Memory B cell (primary cell): ENCODE measurements around the gene HOXA7.

Source experiments
- ATAC-seq: fragments of 150-1000 bp; cut with Tn5 transposase; 2 replicates; pipeline ENCODE4 v1.10.0; 2021; ENCODE audit warnings: low read depth, mild to moderate bottlenecking, moderate library complexity
- DNase-seq, 2 donors: peaks; one replicate each; pipeline ENCODE4 v3.0.0; 2022; ENCODE audit warnings: low spot score in 2 of 2
- H3K27ac Mint-ChIP-seq: one replicate; pipeline ENCODE4 v1.8.0; 2022; ENCODE audit warnings: mild to moderate bottlenecking, moderate library complexity, mixed read lengths
- H3K27me3 Mint-ChIP-seq: one replicate; pipeline ENCODE4 v1.8.0; 2022; ENCODE audit warnings: mixed read lengths
- H3K36me3 Mint-ChIP-seq: one replicate; pipeline ENCODE4 v1.8.0; 2022; ENCODE audit warnings: mild to moderate bottlenecking, mixed read lengths
- H3K4me1 Mint-ChIP-seq: one replicate; pipeline ENCODE4 v1.8.0; 2022; ENCODE audit warnings: mixed read lengths
- H3K4me3 Mint-ChIP-seq: one replicate; pipeline ENCODE4 v1.8.0; 2022; ENCODE audit warnings: mild to moderate bottlenecking, moderate library complexity, mixed read lengths
- H3K9me3 Mint-ChIP-seq: one replicate; pipeline ENCODE4 v1.8.0; 2022; ENCODE audit warnings: mixed read lengths

Gene HOXA7

DNA sequence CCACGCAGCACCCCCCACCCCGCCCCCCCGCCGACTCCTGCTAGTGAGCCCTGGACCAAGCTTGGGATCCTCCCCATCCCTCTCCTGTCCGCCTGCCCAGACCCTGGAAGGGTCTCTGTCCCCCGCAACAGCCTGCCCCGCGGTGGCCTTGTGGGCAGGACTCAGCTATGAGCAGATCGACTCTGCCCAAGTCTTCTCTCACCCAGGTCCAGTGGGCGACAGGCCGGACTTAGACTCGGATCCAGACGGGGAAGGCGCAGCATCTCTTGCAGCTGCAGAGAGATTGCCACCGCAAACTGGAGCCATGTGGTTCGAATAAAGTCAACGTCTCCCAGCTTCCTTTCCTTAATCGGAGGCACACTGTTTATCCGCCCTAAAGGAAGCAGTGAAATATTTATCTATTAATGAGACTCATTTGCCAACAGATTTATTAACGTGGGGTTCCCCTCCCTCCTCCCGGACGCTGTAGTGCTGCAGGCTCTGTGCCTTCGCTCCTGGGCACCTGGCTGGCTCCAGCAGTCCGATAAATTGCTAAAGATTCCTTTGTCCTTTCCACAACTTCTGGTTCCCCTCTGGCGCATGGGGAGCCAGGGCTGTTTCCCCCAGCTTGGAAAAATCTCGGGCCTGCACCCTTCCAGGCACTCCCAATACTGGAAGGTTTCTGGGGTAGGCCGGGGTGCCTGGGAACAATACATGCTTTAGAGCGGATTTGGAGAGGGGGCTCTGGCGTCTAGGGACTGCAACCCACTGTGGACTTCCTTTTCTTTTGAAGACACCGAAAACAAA lies 634 bp upstream of the HOXA7 start:
- H3K4me3 Mint-ChIP-seq = no peak overlapping the region

DNA sequence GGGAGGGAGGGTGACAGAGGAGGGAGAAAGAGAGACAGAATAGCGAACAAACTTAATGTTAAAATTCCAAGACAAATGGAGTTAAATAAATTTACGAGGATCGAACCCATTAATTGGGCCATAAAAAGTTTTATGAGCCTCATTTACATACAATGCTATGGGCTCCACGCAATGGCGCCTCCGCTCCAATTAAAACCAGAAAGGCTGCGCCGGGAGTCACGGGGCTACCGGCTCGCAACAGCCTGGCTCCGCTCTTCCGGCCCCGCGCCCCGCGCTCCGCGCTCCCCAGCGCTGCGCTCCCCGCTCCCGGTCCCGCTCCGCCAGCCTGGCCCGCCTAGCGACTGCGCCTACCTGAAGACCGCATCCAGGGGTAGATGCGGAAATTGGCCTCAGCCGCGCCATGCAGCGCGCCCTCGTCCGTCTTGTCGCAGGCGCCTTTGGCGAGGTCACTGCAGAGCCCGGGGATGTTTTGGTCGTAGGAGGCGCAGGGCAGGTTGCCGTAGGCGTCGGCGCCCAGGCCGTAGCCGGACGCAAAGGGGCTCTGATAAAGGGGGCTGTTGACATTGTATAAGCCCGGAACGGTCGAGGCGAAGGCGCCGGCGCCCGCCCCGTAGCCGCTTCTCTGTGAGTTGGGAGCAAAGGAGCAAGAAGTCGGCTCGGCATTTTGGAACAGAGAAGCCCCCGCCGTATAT lies 513 bp downstream of the HOXA7 start:
- H3K4me3 Mint-ChIP-seq = peak overlapping the region; percentile 3
- ATAC-seq = no peak
- DNase-seq = no peak
- peaks cover 1% of the 10 kb centered on the region for H3K9me3 Mint-ChIP-seq
- H3K36me3 Mint-ChIP-seq = peaks cover 2% of the 10 kb centered on the region
- H3K27me3 Mint-ChIP-seq = peaks cover 47% of the 10 kb centered on the region
- H3K27ac Mint-ChIP-seq = peak overlapping the region; percentile 46
- peaks cover 27% of the 10 kb centered on the region for H3K4me1 Mint-ChIP-seq

More for the DNA sequence above, 634 bp upstream of the HOXA7 start:
- Mint-ChIP-seq H3K4me1 (peaks cover 20% of the 10 kb centered on the region), H3K27me3 (peaks cover 41% of the 10 kb centered on the region), H3K36me3 (peaks cover 2% of the 10 kb centered on the region), H3K9me3 (peaks cover 1% of the 10 kb centered on the region), H3K27ac (peak overlapping the region; percentile 86)
- no peak for DNase-seq
- no peak for ATAC-seq

DNA sequence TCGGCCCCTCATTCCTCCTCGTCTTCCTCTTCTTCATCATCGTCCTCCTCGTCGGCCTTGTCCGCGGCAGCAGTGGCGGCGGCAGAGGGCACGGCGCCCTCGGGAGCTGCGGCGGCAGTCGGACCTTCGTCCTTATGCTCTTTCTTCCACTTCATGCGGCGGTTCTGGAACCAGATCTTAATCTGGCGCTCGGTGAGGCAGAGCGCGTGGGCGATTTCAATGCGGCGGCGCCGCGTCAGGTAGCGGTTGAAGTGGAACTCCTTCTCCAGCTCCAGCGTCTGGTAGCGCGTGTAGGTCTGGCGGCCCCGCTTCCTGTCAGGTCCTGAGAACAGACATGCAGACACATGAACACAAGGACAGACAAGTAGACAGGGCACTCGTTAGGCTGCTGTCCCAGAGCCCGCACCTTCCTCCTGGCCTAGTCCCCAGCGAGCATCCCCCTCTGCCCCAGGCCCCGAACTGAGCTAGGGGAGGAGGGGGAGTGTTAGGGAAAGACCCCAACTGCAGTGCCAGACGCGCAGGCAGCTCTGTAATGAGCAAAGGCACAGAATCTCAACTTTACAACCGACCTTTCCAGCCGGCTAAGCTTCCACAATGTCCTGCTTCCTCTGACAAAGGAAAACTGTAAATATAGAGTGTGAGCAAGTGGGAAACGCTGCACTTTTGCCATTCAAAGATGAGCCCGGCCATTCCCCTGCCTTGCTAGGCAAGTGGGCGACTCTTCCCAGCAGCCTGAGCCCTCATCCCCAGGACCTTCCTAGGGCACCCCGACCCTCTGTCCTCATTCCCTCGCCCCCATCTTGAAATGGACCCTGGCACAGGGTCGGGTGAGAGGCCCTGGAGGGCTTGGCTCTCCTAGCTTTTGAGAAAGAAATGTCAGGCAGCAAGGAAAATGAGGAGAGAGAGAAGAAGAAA lies 1.3 kb downstream of the HOXA7 start:
- H3K27ac Mint-ChIP-seq = peak overlapping the region; percentile 46
- peaks cover 33% of the 10 kb centered on the region for H3K4me1 Mint-ChIP-seq
- H3K27me3 Mint-ChIP-seq = peaks cover 47% of the 10 kb centered on the region
- H3K36me3 Mint-ChIP-seq = peaks cover 2% of the 10 kb centered on the region
- DNase-seq (no peak), ATAC-seq (no peak)
- H3K4me3 Mint-ChIP-seq = no peak overlapping the region
- H3K9me3 Mint-ChIP-seq = peaks cover 1% of the 10 kb centered on the region

DNA sequence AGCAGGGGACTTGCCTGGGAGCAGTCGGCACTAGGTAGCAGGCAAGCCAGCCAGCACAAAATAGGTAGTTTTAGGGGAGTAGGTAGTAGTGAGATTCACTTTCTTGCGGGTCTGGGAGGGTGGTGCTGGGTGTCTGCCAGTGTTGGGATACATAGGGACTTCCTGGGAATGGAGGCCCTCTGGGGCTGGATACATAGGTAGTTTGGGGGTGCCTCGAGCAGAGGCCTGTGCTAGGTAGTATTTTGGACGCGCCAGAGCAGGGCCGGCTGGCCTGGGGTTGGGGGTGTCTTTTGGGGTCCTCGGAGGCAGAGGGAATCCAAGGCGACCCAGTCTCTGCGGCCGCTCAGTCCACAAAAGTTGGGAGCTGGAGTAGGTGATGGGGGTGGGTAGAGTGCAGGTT lies 2.1 kb downstream of the HOXA7 start:
- H3K9me3 Mint-ChIP-seq = peaks cover 1% of the 10 kb centered on the region
- no peak overlapping the region for H3K4me3 Mint-ChIP-seq
- H3K27ac Mint-ChIP-seq = peak overlapping the region; percentile 46
- ATAC-seq (no peak), DNase-seq (no peak)
- H3K36me3 Mint-ChIP-seq = peaks cover 2% of the 10 kb centered on the region
- H3K4me1 Mint-ChIP-seq = peaks cover 26% of the 10 kb centered on the region
- H3K27me3 Mint-ChIP-seq = peaks cover 43% of the 10 kb centered on the region

DNA sequence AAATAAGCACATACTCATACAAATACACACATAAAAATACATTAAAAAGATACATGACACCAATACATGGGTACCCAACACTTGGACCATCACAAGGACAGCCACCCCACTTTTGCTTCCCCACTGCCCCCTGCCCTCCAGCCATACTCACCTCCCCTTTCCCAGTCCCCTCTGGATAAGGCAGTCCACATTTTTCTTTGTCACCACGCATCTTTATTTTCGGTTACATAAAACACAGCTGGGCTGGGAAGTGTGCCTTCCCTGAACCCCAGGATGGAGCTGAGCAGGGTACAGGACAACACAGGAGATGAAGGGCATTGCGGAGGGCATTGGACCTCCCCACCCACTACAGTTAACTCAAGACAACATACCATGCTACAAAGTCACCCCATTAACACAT lies 2.9 kb downstream of the HOXA7 start:
- no peak for DNase-seq
- Mint-ChIP-seq H3K27me3 (peaks cover 36% of the 10 kb centered on the region), H3K9me3 (peaks cover 1% of the 10 kb centered on the region), H3K27ac (peak overlapping the region; percentile 28), H3K36me3 (peaks cover 2% of the 10 kb centered on the region), H3K4me1 (peaks cover 26% of the 10 kb centered on the region), H3K4me3 (no peak overlapping the region)
- no peak for ATAC-seq

DNA sequence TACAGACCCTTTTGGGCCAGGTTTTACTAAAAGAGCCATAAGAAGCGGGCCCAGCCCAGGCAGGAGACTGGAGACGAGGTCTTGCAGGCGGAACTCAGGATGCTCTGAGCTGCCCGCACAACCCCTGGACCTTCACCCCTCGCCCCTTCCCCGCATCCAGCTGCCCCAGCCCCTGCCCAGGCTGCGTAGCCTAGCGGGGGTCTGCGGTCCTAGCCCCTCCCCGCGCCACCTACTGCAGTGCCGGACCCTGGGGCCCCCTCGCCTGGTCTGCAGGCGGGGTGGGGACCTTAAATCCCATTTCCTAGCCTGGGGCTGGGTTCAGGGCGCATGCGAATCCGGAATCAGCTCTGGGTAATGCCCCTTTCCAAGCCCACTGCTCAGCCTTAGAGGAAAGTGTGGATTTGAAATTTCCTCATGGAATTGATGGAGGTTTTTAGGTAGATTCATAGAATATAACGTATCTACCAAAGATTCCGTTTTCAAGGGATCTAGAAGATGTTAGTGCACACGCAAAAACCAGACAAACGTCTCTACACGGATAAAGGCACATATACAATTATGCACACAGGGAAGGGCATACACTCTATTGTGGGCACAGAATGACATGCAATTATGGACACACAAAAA lies 3.5 kb downstream of the HOXA7 start:
- Mint-ChIP-seq H3K9me3 (peaks cover 1% of the 10 kb centered on the region), H3K27me3 (peaks cover 33% of the 10 kb centered on the region), H3K4me3 (no peak overlapping the region), H3K4me1 (peaks cover 29% of the 10 kb centered on the region), H3K27ac (no peak overlapping the region), H3K36me3 (no peaks in the 10 kb centered on the region)
- ATAC-seq (no peak), DNase-seq (no peak)

DNA sequence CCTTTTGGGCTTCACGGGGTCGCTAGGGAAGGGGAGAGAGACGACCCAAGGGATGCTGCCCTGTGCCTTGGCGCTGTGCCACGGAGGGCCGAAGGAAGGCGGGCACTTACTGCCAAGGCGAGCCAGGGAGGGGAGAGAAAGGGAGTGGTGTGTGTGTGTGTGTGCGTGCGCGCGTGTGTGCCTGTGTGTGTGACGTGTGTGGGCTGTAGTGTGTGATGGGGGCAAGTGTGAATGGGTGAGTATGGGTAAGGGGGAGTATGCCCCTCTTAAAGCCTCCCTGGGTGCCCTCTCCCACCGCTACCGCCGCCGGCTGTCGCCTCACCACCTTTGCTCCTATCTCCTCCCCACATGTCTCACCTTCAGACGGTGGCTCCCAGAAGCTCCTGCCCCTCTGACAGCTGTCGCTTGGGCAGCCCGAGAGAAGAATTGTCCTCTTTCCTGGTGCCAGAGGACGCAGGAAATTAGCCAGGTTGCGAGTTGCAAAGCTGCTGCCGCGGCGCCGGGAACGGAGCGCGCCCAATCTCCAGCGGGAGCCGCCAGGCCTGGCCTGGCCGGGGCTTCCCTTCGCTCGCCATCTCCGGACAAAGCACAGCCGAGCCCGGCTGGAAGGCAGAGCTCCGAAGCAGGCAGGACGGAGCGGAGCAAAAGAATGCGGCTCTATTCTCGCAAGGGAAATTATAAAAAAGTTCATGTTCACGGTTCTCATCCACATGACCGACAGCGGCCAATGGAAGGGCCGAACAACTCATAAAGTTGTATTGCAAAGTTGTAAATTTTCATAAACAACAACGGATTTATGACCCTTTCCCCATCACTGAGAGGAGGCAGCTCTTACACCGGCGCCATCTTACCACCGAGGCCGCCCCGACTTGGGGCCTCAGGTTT lies 4.3 kb downstream of the HOXA7 start, which contains the start of gene HOXA3:
TSS of gene HOXA3 (minus strand) at position 653 of the 885 bp plus-strand sequence. CDS start 41,943 bp downstream, outside the sequence.
- ATAC-seq = no peak
- H3K36me3 Mint-ChIP-seq = no peaks in the 10 kb centered on the region
- peak within 1 kb of the TSS; percentile 77 for H3K27ac Mint-ChIP-seq
- peak within 1 kb of the TSS; percentile 77 for H3K4me3 Mint-ChIP-seq
- H3K4me1 Mint-ChIP-seq = peaks cover 28% of the 10 kb centered on the region
- H3K27me3 Mint-ChIP-seq = peaks cover 30% of the 10 kb centered on the region
- no peak for DNase-seq
- peaks cover 1% of the 10 kb centered on the region for H3K9me3 Mint-ChIP-seq

DNA sequence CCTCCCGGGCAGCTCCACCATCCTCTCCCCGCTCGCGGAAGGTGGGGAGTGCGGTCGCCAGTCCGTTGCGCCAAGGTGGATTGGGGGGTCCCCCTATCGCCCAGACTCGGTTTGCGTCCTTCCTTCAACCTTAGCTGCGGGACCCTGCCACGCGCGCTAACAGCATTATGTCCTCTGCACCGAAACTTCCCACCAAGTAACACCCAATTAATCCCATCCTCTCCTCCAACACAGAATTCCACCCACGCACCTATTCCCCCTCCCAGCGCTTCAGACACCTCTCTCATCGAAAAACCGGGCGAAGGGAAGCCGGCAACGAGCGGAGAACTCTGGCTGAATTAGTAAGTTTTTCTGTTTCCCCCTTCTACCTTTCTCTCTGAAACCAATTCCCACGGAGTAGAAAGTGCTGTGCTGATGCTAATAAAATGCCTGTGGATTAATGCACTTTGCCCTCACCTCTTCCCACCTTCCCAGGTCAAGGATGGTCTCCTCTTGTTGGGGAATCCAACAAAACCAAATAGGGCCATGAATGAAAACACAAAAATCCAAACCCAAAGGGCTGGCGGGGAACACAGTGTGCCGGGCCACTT lies 5.0 kb downstream of the HOXA7 start:
- DNase-seq = no peak
- H3K4me1 Mint-ChIP-seq = peaks cover 31% of the 10 kb centered on the region

DNA sequence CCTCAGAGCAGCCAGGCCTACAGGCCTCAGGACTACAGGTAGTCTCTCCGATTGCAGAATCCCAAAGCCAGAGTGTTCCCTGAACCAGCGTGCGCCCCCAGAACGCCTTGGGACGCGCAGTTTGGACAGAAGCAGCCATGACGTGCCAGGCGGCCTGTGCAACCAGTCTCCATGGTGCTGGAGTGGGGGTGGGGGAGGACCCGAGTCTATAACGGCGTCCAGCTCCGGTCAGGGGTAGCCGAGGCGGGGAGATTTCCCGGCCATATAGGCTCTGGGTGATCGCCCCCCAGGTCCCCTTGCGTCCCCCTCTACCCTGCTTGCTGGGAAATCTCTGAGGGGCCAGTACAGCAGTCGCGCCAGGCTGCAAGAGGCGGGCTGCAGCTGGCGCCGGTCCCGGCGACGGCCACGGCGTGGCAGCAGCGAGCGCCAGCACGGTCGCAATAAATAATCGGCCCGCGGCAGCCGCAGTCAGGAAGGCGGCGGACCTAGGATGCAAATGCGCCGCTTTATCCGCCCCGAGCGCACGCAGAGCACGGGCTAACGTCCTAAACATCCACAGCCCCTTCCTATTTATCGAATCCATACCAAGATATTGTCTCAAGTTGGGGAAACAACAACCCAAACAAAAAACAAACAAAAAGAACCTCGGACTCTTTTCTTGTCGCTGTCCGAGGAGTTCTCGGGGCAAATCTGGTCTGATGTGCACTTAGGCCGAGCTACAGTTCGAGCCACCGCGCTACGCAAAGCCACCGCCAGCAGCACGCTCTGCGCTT lies 5.7 kb downstream of the HOXA7 start:
- Mint-ChIP-seq H3K27me3 (peaks cover 36% of the 10 kb centered on the region), H3K36me3 (no peaks in the 10 kb centered on the region), H3K4me1 (peaks cover 31% of the 10 kb centered on the region), H3K9me3 (peaks cover 1% of the 10 kb centered on the region), H3K4me3 (peak overlapping the region; percentile 77), H3K27ac (peak overlapping the region; percentile 77)
- DNase-seq (peak; percentile 66 to 74), ATAC-seq (peak; percentile 83)

More for the DNA sequence above, 5.0 kb downstream of the HOXA7 start:
- Mint-ChIP-seq H3K4me3 (peak overlapping the region; percentile 77), H3K36me3 (no peaks in the 10 kb centered on the region), H3K9me3 (peaks cover 1% of the 10 kb centered on the region), H3K27ac (peak overlapping the region; percentile 77), H3K27me3 (peaks cover 33% of the 10 kb centered on the region)
- no peak for ATAC-seq

DNA sequence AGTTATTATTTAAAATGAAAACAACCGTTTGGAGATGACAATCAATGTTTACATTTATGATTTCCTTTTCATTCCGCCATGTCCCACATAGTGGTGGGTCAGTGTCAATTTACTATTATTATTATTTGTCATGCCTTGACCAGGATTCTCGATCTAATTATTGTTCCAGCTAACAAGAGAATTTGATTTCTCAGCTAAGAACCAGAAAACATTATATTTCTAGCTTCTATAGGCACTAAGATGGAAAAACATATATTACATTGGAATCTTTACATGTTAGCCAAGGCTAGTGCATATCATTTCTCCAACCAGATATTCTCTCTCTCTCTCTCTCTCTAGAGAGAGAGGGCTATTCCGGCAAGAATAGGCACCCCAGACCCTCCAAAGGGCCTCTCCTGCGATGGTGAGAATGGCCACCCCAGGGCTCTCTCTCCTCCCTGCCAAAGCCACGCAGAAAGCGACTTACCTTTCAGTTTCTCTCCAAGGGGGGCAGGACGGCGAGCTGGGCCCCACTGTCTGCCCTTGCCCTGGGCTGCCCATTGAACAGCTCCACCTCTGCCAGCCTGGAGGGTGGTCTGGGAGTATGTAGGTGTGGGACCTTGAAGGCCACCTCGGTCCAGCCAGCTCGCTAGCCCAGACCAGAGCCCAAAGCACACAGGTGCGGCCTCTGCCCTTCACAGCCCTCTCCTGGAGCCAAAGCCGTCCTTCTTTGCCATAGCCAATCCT lies 6.5 kb downstream of the HOXA7 start:
- Mint-ChIP-seq H3K27ac (no peak overlapping the region), H3K9me3 (no peaks in the 10 kb centered on the region), H3K4me3 (peak overlapping the region; percentile 77), H3K36me3 (no peaks in the 10 kb centered on the region), H3K4me1 (peaks cover 29% of the 10 kb centered on the region), H3K27me3 (peaks cover 34% of the 10 kb centered on the region)
- no peak for ATAC-seq
- DNase-seq = no peak

DNA sequence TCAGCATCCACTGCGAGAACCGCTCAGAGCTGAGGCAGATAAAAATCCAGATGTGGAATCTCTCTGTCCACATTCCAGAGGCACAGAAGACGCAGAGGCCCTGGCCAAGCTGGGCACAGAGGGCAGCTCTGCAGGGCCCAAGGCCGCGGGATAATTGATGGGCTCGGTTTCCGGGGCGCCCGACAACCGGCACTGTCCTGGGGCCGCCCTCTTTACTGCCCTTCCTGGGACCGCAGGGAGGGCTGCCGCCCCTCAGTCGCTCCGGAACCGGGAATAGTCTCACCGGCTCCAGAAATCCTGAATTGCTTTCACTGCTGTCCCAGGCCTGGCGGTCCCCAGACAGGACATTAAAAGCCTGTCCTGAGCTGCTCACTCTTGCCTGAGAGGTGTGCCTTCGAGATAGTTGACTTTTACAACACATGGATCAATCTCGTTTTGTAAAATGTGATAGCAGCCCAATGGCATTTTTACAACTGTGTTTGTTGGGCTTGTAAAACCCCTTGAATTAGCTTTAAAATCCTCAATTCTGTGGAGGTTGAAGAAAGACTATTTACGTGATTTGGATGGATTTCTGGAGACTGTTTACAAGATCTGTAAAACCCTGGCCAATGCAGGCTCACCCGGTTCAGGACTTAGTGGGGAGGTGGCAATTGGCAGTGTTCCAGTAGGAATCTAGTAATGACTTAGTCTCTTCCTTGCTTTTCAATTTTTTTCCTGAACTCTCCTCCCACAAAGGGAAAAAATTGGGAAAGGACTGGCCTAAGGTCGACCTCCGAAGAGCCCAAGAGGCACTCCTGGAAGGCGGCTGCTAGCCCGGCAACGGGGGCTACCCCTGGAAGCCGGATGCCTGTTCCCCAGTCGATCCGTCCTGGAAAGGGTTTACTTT lies 7.5 kb downstream of the HOXA7 start:
- Mint-ChIP-seq H3K27me3 (peaks cover 27% of the 10 kb centered on the region), H3K9me3 (no peaks in the 10 kb centered on the region), H3K36me3 (no peaks in the 10 kb centered on the region), H3K27ac (no peak overlapping the region), H3K4me3 (no peak overlapping the region), H3K4me1 (peaks cover 27% of the 10 kb centered on the region)
- no peak for DNase-seq
- ATAC-seq = no peak
